ENCODE measurements around the gene HELQ.
"Not testable (repeated sequence)": the region's sequence is repeated elsewhere in the genome, so short reads cannot be mapped to it uniquely, and the experiment has no call there.

Gene HELQ

GRCh38 chr4:83498187-83498586, 42.6 kb upstream of the HELQ start:
- Histone ChIP-seq H3K4me3 (replicated peaks; ENCODE audit: low read depth, low read length) (no peak overlapping the region), H3K36me3 (ENCODE audit: control insufficient read depth, insufficient read depth, low read length) (no peaks in the 10 kb centered on the region), H3K27me3 (replicated peaks; ENCODE audit: control insufficient read depth, insufficient read depth, low read length) (no peaks in the 10 kb centered on the region)
- TF ChIP-seq CTCF (IDR thresholded peaks at IDR 0.05; ENCODE audit: insufficient read depth, low read length, poor library complexity, severe bottlenecking): no peak
- no peak for DNase-seq (ENCODE audit: extremely low read depth, insufficient read length)

GRCh38 chr4:83496085-83496917, 40.7 kb upstream of the HELQ start:
- not testable (repeated sequence) for DNase-seq (ENCODE audit: extremely low read depth, insufficient read length); H3K4me3 ChIP-seq (replicated peaks; ENCODE audit: low read depth, low read length); H3K36me3 ChIP-seq (ENCODE audit: control insufficient read depth, insufficient read depth, low read length); H3K27me3 ChIP-seq (replicated peaks; ENCODE audit: control insufficient read depth, insufficient read depth, low read length)

- Histone ChIP-seq H3K4me3 (replicated peaks; ENCODE audit: low read depth, low read length) (no peak overlapping the region), H3K27me3 (replicated peaks; ENCODE audit: control insufficient read depth, insufficient read depth, low read length) (no peaks in the 10 kb centered on the region), H3K36me3 (ENCODE audit: control insufficient read depth, insufficient read depth, low read length) (no peaks in the 10 kb centered on the region)
- no peak for DNase-seq (ENCODE audit: extremely low read depth, insufficient read length)
- TF ChIP-seq CTCF (IDR thresholded peaks at IDR 0.05; ENCODE audit: insufficient read depth, low read length, poor library complexity, severe bottlenecking): peak; percentile 91
Measured at GRCh38 chr4:83490876-83491450, 35.3 kb upstream of the HELQ start.

- H3K36me3 ChIP-seq (ENCODE audit: control insufficient read depth, insufficient read depth, low read length): no peaks in the 10 kb centered on the region
- DNase-seq (ENCODE audit: extremely low read depth, insufficient read length): no peak
- no peak for TF ChIP-seq CTCF (IDR thresholded peaks at IDR 0.05; ENCODE audit: insufficient read depth, low read length, poor library complexity, severe bottlenecking)
Measured at GRCh38 chr4:83489711-83490326, 34.2 kb upstream of the HELQ start.

GRCh38 chr4:83486457-83487129, 31.0 kb upstream of the HELQ start:
- no peaks in the 10 kb centered on the region for H3K36me3 ChIP-seq (ENCODE audit: control insufficient read depth, insufficient read depth, low read length)
- no peaks in the 10 kb centered on the region for H3K27me3 ChIP-seq (replicated peaks; ENCODE audit: control insufficient read depth, insufficient read depth, low read length)
- DNase-seq (ENCODE audit: extremely low read depth, insufficient read length): no peak
- TF ChIP-seq CTCF (IDR thresholded peaks at IDR 0.05; ENCODE audit: insufficient read depth, low read length, poor library complexity, severe bottlenecking): no peak
- H3K4me3 ChIP-seq (replicated peaks; ENCODE audit: low read depth, low read length): no peak overlapping the region

More at GRCh38 chr4:83489711-83490326, 34.2 kb upstream of the HELQ start:
- H3K27me3 ChIP-seq (replicated peaks; ENCODE audit: control insufficient read depth, insufficient read depth, low read length): no peaks in the 10 kb centered on the region
- H3K4me3 ChIP-seq (replicated peaks; ENCODE audit: low read depth, low read length): no peak overlapping the region

Data from GM06990 (cell line).